GM21737 (cell line): ENCODE data around the gene NTSR2.

Experiments
- ATAC-seq: cut with Tn5 transposase; IDR thresholded peaks from one replicate; pipeline ENCODE4 v1.9.1; 2021; ENCODE audit warnings: mild to moderate bottlenecking, moderate library complexity; ENCODE audit not compliant: unreplicated experiment

Gene NTSR2

DNA sequence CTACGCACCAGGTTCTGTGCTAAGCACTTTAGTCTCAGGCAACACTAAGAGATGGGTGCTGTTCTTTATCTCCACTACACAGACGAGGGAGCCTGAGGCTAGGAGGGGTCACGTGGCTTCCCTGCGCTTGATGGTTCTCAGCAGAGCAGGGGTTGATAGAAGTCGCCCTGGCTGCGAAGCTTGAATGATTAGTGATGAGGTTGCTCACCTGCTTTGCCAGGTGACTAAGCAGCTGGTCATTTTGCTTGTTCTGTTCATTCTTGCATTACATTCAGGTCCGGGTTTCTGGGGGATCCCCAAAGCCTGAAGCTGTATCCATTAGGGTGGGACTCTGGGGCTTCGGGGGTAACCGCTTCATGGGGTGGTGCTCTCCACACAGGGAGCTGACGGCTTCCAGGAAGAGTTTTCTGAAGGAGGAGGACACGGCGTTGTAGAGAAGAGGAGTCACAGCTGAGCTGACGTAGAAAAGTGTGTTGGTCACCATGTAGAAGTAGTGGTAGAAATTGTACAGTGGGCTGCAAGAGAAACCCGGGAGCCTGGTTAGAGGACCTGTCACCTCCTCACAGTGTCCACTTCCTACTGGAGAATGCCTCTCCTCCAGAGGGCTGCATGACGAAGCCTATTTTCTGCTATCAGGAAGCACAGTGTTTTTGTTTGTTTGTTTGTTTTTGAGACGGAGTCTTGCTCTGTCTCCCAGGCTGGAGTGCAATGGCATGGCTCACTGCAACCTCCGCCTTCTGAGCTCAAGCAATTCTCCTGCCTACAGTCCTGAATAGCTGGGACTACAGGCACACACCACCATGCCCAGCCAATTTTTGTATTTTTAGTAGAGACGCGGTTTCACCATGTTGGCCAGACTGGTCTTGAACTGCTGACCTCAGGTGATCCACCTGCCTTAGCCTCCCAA is 11.5 kb downstream of the NTSR2 start:
- ATAC-seq: no peak

- no peak for ATAC-seq
Measured at GRCh38 chr2:11657646-11658045, 12.3 kb downstream of the NTSR2 start.

DNA sequence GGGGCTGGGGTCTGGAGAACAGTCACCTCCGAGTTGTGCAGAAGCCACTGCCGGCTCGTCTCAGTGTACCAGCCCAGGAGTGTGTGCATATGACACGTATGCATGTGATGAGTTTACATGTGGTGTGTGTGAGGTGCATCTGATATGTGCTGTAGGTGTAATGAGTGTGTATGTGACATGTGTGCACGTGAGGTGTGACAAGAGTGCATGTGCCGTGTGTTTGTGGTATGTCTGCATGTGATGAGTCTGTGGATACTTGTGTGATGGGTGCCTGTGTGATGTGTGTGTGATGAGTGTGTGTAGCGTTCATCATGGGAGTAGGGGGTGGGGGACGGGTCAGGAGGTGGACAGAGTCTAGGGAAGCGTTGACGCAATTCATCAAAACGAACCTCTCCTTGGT is 12.8 kb downstream of the NTSR2 start:
- no peak for ATAC-seq

- ATAC-seq: no peak
Measured at GRCh38 chr2:11656671-11657101, 13.3 kb downstream of the NTSR2 start.

DNA sequence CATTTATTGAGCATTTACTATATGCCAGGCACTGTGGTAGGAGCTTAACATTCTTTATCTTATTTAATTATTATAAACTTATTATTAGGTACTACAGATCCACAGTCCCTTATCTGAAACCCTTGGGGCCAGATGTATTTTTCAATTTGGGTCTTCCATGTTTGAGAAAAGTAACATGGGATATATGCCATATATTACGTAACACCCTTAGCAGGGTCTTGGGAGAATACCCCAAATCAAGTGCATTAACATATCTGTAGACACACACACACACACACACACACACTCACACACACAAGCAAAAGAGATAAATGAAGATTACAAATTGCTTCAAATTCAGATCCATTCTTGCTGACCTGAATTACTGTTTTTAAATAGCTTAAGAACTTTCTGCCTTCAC is 13.7 kb downstream of the NTSR2 start:
- ATAC-seq: no peak

- ATAC-seq: no peak
Measured at GRCh38 chr2:11655495-11655894, 14.5 kb downstream of the NTSR2 start.

DNA sequence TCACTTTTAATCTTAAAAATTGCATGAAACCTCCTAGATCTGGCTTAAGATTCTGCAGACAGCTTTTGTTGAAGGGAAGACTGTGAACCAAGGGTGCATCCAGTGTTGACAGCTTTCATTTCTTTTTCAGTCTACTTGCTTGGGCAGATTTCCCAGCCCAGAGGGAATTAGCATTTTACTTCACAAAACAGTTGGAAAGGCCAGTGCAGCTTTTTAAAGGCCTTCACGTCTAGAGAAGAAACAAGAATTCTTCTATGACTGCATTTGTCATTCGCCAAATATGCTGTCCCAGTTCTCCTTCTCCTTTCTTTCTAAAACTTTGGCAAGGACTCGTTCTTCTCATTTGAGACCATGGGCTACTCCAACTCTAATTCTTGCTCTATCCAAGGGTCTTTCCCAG is 17.4 kb downstream of the NTSR2 start:
- no peak for ATAC-seq

DNA sequence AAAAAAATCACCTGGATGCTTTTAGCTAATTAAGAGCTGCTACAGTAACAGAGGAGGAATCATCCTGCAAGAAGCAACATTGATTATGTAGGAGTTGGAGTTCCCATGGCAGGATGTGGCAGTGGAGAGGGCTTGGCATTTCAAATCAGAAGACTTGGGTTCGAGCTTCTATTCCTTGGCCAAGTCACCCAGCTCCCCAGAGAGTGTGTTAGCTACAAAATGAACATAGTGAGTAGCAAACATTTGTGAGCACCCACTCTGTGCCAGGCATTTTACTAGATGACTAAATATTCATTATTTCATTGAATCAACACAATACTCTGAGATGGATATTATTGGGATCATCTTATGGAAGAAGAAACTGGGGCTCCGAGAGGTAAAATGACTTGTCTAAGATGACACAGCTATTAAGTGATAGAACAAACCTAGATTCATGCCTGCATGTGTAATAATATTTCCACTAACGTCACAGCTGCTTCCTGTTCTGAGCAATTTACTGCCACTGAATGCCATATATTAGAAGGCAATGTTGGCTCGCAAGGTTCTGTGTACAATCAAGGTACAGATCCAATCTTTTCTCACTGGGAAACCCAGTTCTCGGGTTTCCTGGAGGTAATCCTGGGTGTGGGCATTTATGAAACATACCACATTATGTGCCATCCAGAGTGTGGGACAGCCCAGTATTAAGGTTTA is 18.0 kb downstream of the NTSR2 start:
- ATAC-seq: no peak

- no peak for ATAC-seq
Measured at GRCh38 chr2:11649093-11649492, 20.9 kb downstream of the NTSR2 start.

- ATAC-seq: no peak
Measured at GRCh38 chr2:11647834-11648600, 22.0 kb downstream of the NTSR2 start.

- ATAC-seq: no peak
Measured at GRCh38 chr2:11646530-11646929, 23.5 kb downstream of the NTSR2 start.

DNA sequence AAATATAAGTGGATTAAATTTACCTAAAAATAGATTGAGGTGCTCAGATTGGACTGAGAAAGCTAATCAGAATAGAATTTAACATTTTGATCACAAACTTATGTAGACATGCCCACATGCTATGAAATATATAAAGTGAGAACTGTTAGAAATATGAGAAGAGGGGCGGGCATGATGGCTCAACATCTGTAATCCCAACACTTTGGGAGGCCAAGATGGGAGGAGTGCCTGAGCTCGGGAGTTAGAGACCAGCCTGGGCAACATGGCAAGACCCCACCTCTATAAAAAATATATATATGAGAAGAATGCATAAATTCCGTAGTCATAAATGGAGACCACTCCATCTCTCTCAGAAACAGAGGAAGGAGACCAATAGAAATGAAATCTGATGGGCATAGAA is 25.7 kb downstream of the NTSR2 start:
- ATAC-seq: no peak

GRCh38 chr2:11642972-11643371 is 27.0 kb downstream of the NTSR2 start:
- ATAC-seq: no peak

DNA sequence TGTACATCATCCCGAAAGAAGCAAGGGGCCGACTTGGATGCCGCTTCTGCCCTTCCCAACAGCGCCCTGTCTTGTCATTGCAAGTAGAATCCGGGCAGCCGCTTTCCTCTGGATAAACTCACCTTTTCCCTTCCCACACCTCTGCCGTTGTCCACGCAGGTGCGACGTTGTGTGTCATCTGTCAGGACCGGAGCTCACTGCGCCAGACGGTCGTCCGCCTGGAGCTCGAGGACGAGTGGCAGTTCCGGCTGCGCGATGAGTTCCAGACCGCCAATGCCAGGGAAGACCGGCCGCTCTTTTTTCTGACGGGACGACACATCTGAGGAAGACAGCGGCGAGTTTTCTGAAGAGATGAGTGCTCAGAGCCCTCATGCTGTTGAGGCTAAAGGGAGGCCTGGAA is 29.9 kb downstream of the NTSR2 start:
- no peak for ATAC-seq

- ATAC-seq: no peak
Measured at GRCh38 chr2:11639503-11639902, 30.5 kb downstream of the NTSR2 start.

DNA sequence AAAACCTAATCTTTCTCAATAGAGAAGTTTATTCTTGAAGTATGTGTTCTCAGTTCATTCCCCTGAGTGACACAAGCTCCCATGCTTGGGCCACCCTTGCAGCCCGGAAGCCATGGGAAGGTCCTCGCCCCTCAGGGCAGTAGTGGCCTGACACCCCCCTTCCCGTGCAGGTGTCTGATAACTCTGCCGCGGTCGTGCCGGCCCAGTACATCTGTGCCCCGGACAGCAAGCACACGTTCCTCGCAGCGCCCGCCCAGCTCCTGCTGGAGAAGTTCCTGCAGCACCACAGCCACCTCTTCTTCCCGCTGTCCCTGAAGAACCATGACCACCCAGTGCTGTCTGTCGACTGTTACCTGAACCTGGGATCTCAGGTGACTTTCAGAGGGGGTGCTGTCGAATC is 32.4 kb downstream of the NTSR2 start:
- ATAC-seq: no peak

DNA sequence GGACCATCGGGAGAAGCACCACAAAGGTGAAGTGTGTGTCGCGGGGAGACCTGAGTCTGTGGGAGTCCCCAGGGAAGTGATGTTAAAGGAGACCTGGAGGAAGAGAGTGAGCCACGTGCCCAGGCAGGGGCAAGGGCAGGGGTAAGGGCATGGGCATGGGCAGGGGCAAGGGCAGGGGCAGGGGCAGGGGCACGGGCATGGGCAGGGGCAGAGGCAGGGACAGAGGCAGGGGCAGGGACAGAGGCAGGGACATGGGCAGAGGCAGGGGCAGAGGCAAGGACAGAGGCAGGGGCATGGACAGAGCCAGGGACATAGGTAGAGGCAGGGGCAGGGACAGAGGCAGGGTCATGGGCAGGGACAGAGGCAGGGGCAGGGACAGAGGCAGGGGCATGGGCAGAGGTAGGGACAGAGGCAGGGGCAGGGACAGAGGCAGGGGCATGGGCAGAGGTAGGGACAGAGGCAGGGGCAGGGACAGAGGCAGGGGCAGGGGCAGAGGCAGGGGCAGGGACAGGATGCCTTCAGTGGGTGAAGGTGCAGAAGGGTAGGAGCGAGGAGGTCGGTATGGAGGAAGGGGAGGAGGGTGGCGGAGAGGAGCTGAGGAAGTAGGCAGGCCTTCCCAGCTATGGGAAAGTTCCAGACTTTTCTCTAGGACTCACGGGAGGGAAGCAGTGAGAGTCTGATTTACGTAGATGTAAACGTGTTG is 33.3 kb downstream of the NTSR2 start:
- ATAC-seq: no peak

DNA sequence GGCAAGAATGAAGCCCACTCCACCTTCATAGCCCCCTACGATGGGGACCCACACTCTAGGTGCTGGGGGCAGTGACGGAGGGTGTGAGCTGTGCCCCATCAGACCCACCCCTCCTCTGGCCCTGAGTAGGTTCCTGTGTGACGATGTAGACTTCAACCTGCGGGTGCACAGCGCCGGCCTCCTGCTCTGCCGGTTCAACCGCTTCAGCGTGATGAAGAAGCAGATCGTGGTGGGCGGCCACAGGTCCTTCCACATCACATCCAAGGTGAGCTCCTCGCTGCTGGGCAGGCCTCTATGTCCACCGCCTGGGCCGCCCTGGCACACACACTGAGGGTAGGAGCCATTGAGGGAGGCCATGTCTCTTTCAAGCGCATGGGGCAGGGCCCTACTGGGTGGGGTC is 34.9 kb downstream of the NTSR2 start:
- no peak for ATAC-seq

GRCh38 chr2:11634584-11634983 is 35.4 kb downstream of the NTSR2 start:
- ATAC-seq: no peak

- no peak for ATAC-seq
Measured at GRCh38 chr2:11633923-11634478, 36.0 kb downstream of the NTSR2 start.

GRCh38 chr2:11631462-11631861 is 38.5 kb downstream of the NTSR2 start:
- no peak for ATAC-seq
